ENCODE measurements around the gene NTRK2. TPM values are rescaled to one million over a fixed set of nuclear protein-coding genes. Genes with fewer than 3 reads are reported as not detected.

Gene NTRK2
- total RNA-seq, 1 donor from 2014 or later = 23.8 TPM

GRCh38 chr9:84929068-84929467, 259.5 kb downstream of the NTRK2 start:
- Histone ChIP-seq H3K4me1 (no peaks in the 10 kb centered on the region), H3K4me3 (no peak overlapping the region), H3K36me3 (no peaks in the 10 kb centered on the region), H3K27me3 (no peaks in the 10 kb centered on the region), H3K27ac (no peak overlapping the region), H3K9me3 (no peaks in the 10 kb centered on the region)
- TF ChIP-seq CTCF (IDR thresholded peaks at IDR 0.05) = no peak
- no peak for DNase-seq (ENCODE audit: low spot score in 2 of 2)
- intact Hi-C loops (cut with DNase I) = no loop called here

- no peaks in the 10 kb centered on the region for H3K4me1 ChIP-seq
- H3K27ac ChIP-seq = no peak overlapping the region
- no peak for TF ChIP-seq CTCF (IDR thresholded peaks at IDR 0.05)
- no peak for DNase-seq (ENCODE audit: low spot score in 2 of 2)
- H3K36me3 ChIP-seq = no peaks in the 10 kb centered on the region
- no peak overlapping the region for H3K4me3 ChIP-seq
- H3K27me3 ChIP-seq = no peaks in the 10 kb centered on the region
- no peaks in the 10 kb centered on the region for H3K9me3 ChIP-seq
- intact Hi-C loops (cut with DNase I) = no loop called here
These were observed 263.5 kb downstream of the NTRK2 start for GRCh38 chr9:84932915-84933527.

GRCh38 chr9:84935528-84936117, 266.1 kb downstream of the NTRK2 start:
- intact Hi-C loops (cut with DNase I) = no loop called here
- TF ChIP-seq CTCF (IDR thresholded peaks at IDR 0.05) = no peak
- H3K27ac ChIP-seq = no peak overlapping the region
- no peaks in the 10 kb centered on the region for H3K27me3 ChIP-seq
- no peaks in the 10 kb centered on the region for H3K4me1 ChIP-seq
- no peak for DNase-seq (ENCODE audit: low spot score in 2 of 2)
- no peaks in the 10 kb centered on the region for H3K9me3 ChIP-seq
- H3K4me3 ChIP-seq = no peak overlapping the region
- no peaks in the 10 kb centered on the region for H3K36me3 ChIP-seq

GRCh38 chr9:84937180-84937579, 267.7 kb downstream of the NTRK2 start:
- TF ChIP-seq CTCF (IDR thresholded peaks at IDR 0.05) = no peak
- no peaks in the 10 kb centered on the region for H3K27me3 ChIP-seq
- no peaks in the 10 kb centered on the region for H3K9me3 ChIP-seq
- H3K4me1 ChIP-seq = no peaks in the 10 kb centered on the region
- H3K27ac ChIP-seq = no peak overlapping the region
- H3K4me3 ChIP-seq = no peak overlapping the region
- DNase-seq (ENCODE audit: low spot score in 2 of 2) = no peak
- intact Hi-C loops (cut with DNase I) = no loop called here
- no peaks in the 10 kb centered on the region for H3K36me3 ChIP-seq

- Histone ChIP-seq H3K9me3 (no peaks in the 10 kb centered on the region), H3K4me1 (no peaks in the 10 kb centered on the region), H3K4me3 (no peak overlapping the region), H3K27ac (no peak overlapping the region), H3K36me3 (no peaks in the 10 kb centered on the region), H3K27me3 (no peaks in the 10 kb centered on the region)
- DNase-seq (ENCODE audit: low spot score in 2 of 2) = no peak
- intact Hi-C loops (cut with DNase I) = no loop called here
- no peak for TF ChIP-seq CTCF (IDR thresholded peaks at IDR 0.05)
These were observed 268.1 kb downstream of the NTRK2 start for GRCh38 chr9:84937581-84937980.

Measured in ascending aorta (tissue), 2 donors.